ENCODE data around the gene LIPG.
"Not testable (repeated sequence)": the region's sequence is repeated elsewhere in the genome, so short reads cannot be mapped to it uniquely, and the experiment has no call there.

LIPG gene

DNA sequence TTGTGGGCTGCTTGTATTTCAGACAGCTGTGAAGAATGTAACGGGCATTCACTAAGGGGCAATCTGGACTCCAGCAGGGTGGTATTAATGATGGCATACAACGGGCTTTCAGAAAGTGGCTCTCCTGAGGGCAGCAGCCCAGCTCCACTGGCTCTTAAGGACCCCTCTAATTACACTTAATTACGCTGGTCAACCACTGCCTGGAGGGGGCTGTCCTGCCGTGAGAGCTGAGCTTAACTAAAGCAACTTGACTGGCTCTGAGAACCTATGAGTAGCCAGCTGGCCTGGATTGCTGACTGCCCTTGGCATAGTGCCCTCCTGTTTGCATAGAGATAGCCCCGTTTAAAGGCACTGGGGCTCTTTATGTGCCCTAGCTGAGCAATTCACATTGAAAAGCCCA is 3.8 kb downstream of the LIPG start:
- in situ Hi-C loops (cut with MboI; ENCODE audit: low pct_unique_long_range_greater_than_20kb, low sequenced_read_pairs): no loop called here
- DNase-seq: no peak

GRCh38 chr18:49566217-49566770 is 4.4 kb downstream of the LIPG start:
- in situ Hi-C loops (cut with MboI; ENCODE audit: low pct_unique_long_range_greater_than_20kb, low sequenced_read_pairs): no loop called here
- DNase-seq: no peak

GRCh38 chr18:49566985-49567384 is 5.1 kb downstream of the LIPG start:
- no peak for DNase-seq
- in situ Hi-C loops (cut with MboI; ENCODE audit: low pct_unique_long_range_greater_than_20kb, low sequenced_read_pairs): no loop called here

GRCh38 chr18:49569724-49570123 is 7.9 kb downstream of the LIPG start:
- DNase-seq: no peak
- in situ Hi-C loops (cut with MboI; ENCODE audit: low pct_unique_long_range_greater_than_20kb, low sequenced_read_pairs): no loop called here

DNA sequence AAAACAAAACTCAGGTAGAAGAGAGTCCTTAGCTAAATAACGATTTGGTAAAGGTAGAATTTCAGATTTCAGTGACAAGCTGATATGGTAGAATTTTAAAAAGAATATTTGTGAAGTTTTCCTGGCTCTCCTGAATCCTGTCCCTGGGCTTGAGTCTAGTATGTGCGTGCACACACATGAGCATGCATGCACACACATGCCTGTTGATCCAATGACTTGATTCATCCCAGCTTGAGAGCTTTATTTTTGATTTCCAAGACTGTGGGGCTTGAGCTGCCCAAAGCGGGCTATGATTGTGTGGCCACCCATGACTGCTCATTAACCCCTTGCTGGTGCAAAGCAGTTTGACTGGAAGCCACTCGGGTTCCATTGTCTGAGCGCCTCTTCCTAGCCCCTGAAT is 9.0 kb downstream of the LIPG start:
- DNase-seq: no peak
- in situ Hi-C loops (cut with MboI; ENCODE audit: low pct_unique_long_range_greater_than_20kb, low sequenced_read_pairs): no loop called here

DNA sequence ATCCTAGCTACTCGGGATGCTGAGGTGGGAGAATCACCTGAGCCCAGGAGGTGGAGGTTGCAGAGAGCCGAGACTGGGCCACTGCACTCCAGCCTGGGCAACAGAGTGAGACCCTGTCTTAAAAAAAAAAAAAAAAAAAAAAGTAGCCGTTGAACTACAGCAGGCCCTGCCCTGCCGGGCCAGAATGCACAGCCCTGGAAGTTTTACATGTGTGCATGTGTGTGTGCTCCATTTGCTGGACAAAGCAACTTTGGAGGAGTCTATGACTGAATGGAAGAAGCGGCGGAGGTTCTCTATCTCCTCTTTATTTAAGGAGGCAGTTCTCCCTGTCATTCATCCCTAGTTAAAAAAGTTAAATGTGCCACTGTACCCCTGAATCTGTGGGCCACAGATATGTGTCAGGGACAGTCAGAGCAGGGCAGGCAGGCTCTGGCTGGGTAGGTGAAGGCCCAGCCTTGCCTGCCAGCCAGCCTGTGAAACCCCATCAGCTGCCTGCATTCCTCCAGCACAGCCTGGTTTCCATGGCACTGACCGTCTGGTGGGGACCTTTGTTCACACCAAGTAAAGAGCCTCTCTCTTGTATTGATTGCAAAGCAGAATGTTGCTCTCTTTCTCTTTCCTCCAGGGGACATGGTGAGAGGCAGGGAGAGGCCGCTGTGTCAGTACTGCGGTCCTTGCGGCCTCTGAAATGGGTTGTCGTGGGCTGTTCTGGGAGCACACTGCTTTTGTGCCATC is 10.9 kb downstream of the LIPG start:
- DNase-seq: no peak
- in situ Hi-C loops (cut with MboI; ENCODE audit: low pct_unique_long_range_greater_than_20kb, low sequenced_read_pairs): no loop called here

- in situ Hi-C loops (cut with MboI; ENCODE audit: low pct_unique_long_range_greater_than_20kb, low sequenced_read_pairs): no loop called here
- DNase-seq: no peak
Observed at GRCh38 chr18:49573835-49574234, 12.0 kb downstream of the LIPG start.

- DNase-seq; in situ Hi-C loops (cut with MboI; ENCODE audit: low pct_unique_long_range_greater_than_20kb, low sequenced_read_pairs): not testable (repeated sequence)
Observed at GRCh38 chr18:49579041-49579440, 17.2 kb downstream of the LIPG start.

- DNase-seq; in situ Hi-C loops (cut with MboI; ENCODE audit: low pct_unique_long_range_greater_than_20kb, low sequenced_read_pairs): not testable (repeated sequence)
Observed at GRCh38 chr18:49579583-49579982, 17.7 kb downstream of the LIPG start.

DNA sequence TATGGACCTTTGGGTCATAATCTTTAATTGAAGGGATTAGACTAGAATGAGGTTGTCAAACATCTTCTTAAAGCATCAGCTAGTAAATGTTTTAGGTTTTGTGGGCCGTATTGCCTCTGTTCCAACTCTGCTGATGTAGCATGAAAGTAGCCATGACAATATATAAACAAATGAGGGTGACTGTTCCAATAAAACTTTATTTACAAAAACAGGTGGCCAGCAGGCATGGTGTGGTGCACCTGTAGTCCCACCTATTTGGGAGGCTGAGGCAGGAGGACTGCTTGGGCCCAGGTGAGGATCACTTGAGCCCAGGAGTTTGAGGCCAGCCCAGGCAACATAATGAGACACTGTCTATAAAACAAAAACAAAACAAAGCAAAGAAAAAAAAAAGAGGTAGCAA is 18.4 kb downstream of the LIPG start:
- in situ Hi-C loops (cut with MboI; ENCODE audit: low pct_unique_long_range_greater_than_20kb, low sequenced_read_pairs): no loop called here
- DNase-seq: no peak

DNA sequence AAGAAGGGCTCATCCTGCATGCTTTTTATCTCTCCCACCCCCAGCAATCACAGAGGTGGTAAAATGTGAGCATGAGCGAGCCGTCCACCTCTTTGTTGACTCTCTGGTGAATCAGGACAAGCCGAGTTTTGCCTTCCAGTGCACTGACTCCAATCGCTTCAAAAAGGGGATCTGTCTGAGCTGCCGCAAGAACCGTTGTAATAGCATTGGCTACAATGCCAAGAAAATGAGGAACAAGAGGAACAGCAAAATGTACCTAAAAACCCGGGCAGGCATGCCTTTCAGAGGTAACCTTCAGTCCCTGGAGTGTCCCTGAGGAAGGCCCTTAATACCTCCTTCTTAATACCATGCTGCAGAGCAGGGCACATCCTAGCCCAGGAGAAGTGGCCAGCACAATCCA is 19.5 kb downstream of the LIPG start:
- in situ Hi-C loops (cut with MboI; ENCODE audit: low pct_unique_long_range_greater_than_20kb, low sequenced_read_pairs): no loop called here
- peak; percentile 37 for DNase-seq

DNA sequence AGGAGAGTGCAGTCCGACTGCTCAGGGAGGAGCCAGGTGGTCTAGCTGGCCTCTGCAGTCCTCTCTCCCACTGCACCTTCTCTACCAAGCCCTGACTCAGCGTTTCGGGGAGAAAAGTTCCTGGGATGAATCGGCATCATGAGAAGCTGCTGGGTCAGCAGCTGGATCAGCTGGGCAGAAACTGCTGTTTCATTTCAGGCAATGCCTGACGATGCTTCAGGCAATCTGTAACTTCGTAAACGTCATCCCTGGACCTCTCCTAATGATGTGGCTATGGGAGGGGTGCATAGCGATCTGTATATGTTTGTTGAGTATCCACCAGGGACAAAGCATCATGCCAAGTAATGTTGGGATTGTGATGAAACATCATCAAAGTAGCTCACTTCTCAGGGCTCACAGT is 20.7 kb downstream of the LIPG start:
- DNase-seq: no peak
- in situ Hi-C loops (cut with MboI; ENCODE audit: low pct_unique_long_range_greater_than_20kb, low sequenced_read_pairs): no loop called here

DNA sequence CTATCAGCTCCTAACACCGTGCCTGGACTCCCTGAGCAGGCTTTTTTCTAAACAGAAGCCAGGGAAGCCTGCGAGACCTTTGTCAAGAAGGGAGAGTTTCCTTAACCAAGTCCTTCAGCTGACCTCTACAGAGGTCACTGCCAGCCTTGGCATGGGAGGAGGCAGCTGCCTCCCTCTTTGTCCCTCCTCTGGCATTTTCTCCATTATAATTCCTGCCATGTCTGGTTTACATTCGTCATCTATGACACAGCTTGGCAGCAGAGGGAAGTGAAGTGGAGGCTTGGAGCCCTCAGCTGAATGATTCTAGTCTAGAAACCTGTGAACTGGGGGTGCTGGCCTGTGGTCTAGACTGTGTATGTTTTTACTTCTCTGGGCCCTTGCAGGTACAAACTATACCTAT is 22.5 kb downstream of the LIPG start:
- in situ Hi-C loops (cut with MboI; ENCODE audit: low pct_unique_long_range_greater_than_20kb, low sequenced_read_pairs): no loop called here

GRCh38 chr18:49584951-49585350 is 23.1 kb downstream of the LIPG start:
- DNase-seq; in situ Hi-C loops (cut with MboI; ENCODE audit: low pct_unique_long_range_greater_than_20kb, low sequenced_read_pairs): not testable (repeated sequence)

More for the DNA sequence above, 22.5 kb downstream of the LIPG start:
- DNase-seq: no peak

- in situ Hi-C loops (cut with MboI; ENCODE audit: low pct_unique_long_range_greater_than_20kb, low sequenced_read_pairs): no loop called here
- DNase-seq: no peak
Observed at GRCh38 chr18:49585781-49586663, 24.2 kb downstream of the LIPG start.

DNA sequence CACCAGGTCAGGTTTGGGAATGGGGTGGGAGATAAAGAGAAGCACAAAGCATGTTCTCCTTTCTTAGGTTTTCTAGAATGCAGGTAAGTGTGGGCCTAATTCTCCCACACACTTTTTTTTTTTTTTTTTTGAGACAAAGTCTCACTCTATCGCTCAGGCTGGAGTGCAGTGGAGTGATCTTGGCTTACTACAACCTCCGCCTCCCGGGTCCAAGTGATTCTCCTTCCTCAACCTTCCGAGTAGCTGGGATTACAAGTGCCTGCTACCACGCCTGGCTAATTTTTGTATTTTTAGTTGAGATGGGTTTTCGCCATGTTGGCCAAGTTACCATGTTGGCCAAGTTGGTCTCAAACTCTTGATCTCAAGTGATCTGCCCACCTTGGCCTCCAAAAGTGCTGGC is 26.3 kb downstream of the LIPG start:
- in situ Hi-C loops (cut with MboI; ENCODE audit: low pct_unique_long_range_greater_than_20kb, low sequenced_read_pairs): no loop called here
- DNase-seq: no peak

GRCh38 chr18:49588971-49589370 is 27.1 kb downstream of the LIPG start:
- in situ Hi-C loops (cut with MboI; ENCODE audit: low pct_unique_long_range_greater_than_20kb, low sequenced_read_pairs): no loop called here
- no peak for DNase-seq

DNA sequence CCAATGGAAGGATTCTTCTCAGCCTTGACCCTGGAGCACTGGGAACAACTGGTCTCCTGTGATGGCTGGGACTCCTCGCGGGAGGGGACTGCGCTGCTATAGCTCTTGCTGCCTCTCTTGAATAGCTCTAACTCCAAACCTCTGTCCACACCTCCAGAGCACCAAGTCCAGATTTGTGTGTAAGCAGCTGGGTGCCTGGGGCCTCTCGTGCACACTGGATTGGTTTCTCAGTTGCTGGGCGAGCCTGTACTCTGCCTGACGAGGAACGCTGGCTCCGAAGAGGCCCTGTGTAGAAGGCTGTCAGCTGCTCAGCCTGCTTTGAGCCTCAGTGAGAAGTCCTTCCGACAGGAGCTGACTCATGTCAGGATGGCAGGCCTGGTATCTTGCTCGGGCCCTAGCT is 28.8 kb downstream of the LIPG start:
- DNase-seq: no peak
- in situ Hi-C loops (cut with MboI; ENCODE audit: low pct_unique_long_range_greater_than_20kb, low sequenced_read_pairs): no loop called here

DNA sequence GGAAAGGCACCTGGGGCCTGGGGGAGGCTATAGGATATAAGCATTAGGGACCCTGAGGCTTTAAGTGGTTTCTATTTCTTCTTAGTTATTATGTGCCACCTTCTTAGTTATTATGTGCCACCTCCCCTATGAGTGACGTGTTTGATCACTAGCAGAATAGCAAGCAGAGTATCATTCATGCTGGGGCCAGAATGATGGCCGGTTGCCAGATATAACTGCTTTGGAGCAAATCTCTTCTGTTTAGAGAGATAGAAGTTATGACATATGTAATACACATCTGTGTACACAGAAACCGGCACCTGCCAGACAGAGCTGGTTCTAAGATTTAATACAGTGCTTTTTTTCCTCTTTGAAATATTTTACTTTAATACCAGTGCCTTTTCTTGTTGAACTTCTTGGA is 29.4 kb downstream of the LIPG start:
- in situ Hi-C loops (cut with MboI; ENCODE audit: low pct_unique_long_range_greater_than_20kb, low sequenced_read_pairs): no loop called here
- DNase-seq: no peak

DNA sequence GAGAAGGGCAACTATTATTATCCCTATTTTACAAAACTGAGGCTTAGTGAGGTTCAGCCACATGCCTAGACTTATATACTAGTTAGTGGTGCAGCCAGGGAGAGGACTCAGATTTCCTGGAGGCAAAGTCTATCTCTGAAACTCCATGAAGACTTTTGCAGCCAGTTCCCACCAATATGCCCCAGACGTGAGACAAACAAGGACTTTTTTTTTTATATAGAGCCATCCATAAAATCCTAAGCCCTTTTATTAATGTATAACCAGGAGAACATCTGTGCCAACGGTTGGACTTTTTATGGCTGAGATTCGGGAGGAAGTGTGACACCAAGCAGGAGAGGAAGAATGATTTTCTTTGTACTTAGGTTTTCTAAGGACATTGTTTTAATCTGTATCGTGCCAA is 29.9 kb downstream of the LIPG start:
- DNase-seq: no peak
- in situ Hi-C loops (cut with MboI; ENCODE audit: low pct_unique_long_range_greater_than_20kb, low sequenced_read_pairs): no loop called here
